HG03139 (cell line): ENCODE measurements around the gene PDSS2.
A peak's percentile ranks its signal among the peaks of the same experiment; 100 is the strongest.
"Not testable (repeated sequence)": the region's sequence is repeated elsewhere in the genome, so short reads cannot be mapped to it uniquely, and the experiment has no call there.

Experiments
- ATAC-seq: cut with Tn5 transposase; IDR thresholded peaks from one replicate; pipeline ENCODE4 v1.9.1; 2021; ENCODE audit not compliant: unreplicated experiment

The PDSS2 gene

DNA sequence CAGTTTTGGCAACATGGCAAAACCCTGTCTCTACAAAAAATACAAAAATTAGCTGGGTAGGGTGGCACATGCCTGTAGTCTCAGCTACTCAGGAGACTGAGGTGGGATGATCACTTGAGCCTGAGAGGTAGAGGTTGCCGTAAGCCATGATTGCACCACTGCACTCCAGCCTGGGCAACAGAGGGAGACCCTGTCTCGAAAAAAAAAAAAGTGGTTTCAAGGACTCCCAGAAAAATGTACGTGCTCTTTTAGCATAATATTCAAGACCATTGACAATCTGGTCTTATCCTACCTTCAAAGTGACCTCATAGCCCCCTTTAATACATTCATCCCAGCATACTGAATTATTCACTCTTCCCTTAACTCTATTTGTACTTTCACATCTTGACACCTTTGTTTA lies 16.0 kb upstream of the PDSS2 start:
- ATAC-seq, result not testable (repeated sequence)

DNA sequence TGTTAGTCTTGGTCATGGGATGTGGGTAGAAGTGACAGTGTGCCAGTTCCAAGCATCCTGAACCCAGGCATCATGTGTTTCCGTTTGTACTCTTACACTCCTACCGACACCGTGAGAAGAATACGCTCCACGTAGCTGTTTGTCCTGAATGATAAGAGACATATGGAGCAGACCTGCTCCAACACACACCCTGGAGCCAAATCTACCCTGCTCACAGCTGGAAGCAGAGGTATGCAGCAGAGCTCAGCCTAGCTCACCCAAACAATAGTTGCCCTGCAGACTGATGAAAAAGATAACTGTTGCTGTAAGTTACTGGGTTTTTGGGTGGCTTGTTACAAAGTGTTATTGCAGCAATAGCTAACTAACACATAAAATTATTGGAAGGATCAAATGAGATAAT lies 14.3 kb upstream of the PDSS2 start:
- ATAC-seq, result no peak

DNA sequence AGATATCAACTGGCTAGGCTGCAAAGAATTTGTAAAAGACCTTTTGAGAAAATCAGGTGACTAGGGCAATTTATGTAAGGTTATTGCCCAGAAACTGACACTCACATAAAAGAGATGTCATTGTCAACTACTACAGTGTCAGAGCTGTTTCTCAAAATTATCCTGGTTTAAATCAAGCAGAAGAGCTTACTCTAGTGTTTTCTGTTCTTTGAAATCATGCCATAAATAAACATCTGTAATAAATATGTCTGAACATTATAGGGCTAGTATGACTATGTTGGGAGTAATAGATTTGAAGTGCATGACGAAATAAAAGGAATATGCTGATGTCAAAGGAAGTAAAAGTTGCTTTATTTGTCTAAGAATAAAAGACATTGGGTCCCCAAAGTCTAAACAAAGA lies 11.0 kb upstream of the PDSS2 start:
- no peak for ATAC-seq

DNA sequence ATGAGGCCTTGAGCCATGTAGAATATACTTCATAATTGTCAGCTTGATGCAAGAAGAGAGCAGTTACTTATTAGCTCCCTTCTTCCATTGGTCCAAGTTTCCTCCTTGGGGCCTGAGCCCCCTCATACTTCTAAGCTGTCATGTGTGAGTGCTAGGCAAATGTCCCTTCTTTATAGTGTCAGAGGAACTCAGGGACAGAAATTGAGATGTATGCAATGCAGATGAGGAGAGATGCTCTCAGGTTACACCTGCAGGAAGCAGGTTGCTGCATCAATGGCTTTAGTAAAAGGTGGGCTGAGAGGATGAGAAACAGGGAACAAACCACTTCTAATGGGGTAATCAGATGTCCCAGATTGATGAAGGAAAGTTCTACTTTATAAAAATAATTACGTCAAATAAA lies 6.7 kb upstream of the PDSS2 start:
- ATAC-seq, result no peak

DNA sequence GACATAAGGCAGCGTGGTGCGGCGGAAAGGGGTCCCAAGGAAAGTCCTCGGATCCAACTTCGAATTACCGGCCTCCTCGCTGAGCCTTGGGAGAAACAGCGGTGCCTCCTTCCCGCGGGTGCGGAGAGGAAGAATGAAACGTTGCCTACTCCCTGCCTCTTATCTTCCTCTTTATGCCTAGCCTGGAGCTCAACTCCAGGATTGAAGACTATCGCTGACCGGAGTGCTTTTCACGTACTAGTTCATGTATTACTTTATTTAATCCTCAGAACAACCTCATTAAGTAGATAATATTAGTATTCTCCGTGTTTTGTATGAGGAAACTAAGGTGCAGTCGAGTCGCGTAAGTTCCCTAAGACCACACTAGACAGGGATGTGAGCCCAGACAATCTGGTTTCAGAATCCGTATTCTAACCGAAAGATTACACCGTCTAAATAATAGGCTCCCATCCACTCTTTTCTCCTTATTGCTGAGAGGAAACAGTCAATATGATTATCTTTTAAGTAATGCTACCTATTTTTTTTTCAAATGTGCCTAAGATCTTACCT lies 793 bp upstream of the PDSS2 start:
- no peak for ATAC-seq

DNA sequence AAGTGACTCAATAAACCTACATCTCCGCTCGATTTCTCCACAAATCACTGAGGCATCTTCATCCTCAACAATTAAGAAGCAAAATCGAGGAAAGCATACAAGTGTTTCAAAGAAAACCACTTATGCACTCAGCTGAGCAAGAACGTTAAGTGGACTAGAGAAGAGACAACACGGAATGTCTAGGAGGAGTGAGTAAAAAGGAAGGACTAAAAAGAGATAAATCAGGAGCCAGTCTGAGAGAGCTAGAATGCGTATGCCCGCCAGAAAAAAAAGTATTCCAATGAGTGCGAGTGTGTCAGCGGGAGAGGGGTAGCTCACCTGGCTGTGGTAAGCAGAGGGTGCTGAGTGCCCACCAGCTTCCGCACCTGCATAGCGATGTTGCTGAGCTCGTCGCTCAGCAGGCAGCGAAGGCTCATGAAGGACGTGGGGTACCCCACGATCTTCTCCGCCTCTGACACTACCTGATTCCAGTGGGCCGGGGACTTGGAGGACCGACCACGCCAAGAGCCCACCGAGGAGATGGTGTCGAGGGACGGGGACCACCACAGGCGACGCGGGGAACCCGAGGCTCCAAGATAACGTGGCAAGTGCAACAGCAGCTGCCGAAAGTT lies 587 bp downstream of the PDSS2 start:
- ATAC-seq, result peak; percentile 6

DNA sequence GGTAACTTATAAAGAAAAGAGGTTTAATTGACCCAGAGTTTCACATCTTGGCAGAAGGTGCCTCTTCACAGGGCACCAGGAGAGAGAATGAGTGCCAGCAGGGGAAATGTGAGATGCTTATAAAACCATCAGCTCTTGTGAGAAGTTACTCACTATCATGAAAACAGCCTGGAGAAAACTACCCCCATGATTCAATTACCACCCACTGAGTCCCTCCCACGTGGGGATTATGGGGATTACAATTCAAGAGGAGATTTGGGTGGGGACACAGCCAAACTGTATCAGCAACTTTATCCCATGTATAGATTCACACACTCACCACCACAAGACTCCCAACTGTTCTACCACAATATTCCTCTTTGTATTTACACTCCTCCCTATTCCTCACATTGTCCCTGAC lies 10.6 kb downstream of the PDSS2 start:
- no peak for ATAC-seq

DNA sequence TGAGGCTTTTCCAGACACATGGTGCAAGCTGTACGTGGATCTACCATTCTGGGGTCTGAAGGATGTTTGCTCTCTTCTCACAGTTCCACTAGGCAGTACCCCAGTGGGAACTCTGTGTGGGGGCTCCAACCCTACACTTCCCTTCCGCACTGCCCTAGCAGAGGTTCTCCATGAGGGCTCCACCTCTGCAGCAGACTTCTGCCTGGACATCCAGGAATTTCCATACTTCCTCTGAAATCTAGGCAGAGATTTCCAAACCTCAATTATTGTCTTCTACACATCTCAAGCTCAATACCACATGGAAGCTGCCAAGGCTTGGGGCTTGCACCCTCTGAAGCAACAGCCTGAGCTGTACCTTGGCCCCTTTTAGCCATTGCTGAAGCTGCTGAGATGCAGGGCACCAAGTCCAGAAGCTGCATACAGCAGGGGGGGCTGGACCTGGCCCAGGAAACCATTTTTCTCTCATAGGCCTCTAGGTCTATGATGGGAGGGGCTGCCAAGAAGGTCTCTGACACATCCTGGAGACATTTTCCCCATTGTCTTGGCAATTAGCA lies 11.6 kb downstream of the PDSS2 start:
- ATAC-seq, result no peak

DNA sequence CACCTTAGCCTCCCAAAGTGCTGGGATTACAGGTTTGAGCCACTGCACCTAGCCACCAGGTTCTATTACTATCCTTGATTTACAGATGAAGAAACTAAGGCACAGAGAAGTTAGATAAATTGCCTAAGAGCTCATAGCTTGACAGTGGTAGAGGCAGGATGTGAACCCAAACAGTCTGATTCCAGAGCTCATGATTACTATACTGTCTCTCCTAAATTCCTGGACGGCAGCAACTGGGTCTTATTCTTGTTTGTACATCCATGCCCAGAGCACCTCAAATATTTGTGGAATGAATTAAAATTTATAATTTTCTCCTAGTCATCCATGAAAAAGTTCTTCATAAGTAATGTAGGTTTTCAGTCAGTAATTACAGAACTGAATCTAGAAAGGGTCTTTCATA lies 15.1 kb downstream of the PDSS2 start:
- no peak for ATAC-seq

DNA sequence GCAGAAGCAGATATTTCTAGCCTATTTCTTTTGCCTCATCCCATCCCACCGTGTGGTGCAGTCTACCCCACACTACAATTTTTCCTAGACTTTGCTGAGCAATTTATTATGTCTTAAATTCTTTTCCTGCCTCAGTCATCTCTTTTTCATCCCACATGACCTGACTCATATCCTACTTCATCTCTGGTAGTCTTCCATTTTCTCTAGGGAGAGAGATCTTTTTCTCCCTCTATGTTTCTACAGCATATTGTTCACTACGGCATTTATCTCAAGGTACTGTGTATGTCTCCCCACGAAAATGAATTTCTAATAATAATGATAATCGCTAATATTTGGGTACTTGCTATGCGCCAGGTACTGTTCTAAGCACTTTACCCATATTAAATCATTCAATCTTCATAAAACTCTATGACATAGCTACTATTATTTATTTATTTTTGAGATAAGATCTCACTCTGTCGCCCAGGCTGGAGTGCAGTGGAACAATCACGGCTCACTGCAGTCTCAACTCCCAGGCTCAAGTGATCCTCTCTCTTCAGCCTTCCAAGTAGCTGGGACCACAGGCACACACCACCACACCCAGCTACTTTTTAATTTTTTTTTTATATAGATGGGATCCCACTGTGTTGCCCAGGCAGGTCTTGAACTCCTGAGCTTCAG lies 15.6 kb downstream of the PDSS2 start:
- ATAC-seq, result no peak

DNA sequence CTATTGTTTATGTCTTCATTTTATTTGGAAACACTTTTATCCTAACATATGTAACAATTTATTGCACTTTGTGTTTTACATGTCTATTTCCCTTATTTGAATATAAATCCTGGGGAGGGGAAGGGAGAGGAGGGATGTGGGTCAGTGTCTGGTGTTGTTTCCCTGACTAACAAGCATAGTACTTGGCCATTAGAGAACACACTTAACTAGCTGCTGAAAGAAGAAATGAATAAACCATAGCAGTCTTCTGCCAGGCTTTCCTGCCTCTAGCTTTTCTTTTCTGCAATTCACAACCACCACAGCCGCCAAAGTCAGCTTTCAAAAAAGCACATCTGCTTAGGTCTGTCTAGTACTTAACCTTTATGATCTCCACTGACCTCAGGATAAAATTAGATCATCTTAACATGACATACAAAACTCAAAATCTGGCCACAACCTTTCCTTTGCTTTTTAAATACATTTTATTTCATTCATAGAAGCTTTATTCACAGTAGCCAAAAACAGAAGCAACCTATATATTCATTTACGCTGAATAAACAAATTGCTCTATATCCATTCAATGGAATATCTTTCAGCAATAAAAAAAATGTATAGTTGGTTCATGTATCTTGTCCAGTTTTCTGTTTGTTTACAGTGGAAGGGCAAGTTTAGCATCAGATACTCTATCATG lies 16.3 kb downstream of the PDSS2 start:
- no peak for ATAC-seq

DNA sequence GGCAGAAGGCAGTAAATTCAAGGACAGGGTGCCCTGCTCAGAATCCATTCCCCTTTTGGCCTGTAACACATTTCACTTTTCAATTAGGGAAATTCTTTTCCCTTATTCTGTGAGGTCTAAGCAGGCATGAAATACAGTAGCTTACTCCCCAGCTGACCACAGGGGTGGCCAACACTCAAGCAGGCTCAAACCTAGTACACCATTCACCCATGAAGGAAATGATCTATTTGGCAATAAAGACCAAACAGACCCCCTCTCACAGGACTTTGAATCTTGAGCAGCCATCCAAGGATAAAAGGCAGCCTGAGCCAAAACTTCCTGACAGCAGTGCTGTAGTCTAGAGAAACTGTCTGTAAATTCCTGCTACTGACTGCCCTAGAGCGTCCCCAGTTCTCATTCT lies 17.7 kb downstream of the PDSS2 start:
- ATAC-seq, result no peak

DNA sequence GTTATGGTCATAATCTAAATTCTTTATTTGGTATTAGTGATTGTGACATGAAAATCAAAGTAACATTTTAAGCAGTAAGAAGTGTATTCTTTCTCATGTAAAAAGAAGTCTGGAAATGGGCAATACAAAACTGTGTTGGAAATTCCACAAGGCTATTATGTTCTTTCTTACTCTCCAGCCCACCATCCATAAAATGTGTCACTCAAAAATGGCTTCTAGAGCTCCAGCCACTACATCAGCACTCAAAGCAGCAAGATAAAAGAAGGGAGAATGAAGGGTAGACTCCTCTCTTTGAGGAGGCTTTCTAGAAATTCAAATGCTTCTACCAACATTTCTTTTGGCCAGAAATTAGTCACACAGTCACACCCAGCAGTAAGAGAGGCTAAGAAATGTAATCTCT lies 18.4 kb downstream of the PDSS2 start:
- ATAC-seq, result no peak

DNA sequence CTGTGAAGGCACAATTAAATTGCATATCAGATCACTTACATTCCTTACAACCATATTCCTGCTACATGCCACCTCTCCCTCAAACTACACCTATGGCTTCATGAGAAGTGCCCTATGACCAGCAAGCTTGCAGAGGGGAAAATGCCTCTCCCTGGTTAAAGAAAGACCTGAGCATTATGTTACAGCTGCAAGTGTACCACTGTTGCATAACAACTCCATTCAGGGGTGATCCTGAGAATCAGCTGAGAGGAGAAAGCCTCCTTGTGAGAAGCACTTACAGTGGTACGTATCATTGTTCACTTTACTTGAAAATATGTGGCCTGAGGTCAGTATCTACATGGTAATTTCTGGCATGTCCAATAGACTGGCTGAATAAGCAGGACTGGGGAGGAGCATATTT lies 20.0 kb downstream of the PDSS2 start:
- ATAC-seq, result no peak

DNA sequence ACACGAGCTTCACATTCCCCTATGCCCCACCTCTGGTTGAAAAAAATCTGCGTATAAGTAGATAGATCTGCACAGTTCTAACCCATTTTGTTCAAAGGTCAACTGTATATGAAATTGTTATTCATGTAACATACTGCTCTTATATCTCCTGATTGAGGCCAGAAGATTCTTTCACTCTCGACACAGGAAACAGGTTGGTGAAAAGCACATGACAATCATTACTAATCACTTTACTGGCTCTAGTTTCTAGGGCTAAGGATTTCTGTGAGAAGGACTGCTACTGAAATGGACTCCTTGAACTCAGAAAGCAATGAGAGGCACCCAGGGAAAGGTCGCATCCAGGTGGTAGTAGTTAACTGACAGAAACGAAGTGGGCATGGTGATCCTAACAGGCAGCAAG lies 21.7 kb downstream of the PDSS2 start:
- ATAC-seq, result no peak

DNA sequence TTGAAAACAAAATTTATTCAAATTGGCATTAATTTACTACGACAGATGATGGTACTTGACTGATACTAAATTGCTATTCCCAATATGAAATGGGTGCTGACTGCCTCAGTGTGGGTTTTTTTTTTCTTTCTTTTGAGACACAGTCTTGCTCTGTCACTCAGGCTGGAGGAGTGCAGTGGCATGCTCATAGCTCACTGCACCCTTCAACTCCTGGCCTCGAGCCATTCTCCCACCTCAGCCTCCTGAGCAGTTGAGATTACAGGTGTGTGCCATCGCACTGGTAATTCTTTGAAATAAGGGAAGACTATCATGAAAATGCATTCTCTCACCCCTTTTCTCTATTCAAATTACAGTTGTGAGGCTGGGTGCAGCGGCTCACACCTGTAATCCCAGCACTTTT lies 22.5 kb downstream of the PDSS2 start:
- no peak for ATAC-seq

DNA sequence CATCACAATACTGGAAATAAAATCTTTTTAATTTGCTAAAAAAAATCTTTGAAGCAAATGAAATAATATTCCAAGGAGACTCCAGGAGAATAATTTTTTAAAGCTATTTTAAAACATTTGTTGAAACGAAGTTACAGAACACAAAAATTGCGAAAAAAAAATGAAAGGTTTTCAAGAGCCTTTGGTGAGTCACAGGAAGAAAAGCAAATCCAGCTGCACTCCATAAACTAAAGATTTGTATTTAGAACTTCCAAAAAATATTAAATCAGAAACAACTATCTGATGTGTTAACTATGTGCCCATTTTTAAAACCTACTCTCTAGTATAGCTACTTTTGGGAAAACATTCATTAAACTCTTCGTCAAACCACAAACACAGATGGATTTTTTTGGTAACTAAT lies 23.6 kb downstream of the PDSS2 start:
- no peak for ATAC-seq

DNA sequence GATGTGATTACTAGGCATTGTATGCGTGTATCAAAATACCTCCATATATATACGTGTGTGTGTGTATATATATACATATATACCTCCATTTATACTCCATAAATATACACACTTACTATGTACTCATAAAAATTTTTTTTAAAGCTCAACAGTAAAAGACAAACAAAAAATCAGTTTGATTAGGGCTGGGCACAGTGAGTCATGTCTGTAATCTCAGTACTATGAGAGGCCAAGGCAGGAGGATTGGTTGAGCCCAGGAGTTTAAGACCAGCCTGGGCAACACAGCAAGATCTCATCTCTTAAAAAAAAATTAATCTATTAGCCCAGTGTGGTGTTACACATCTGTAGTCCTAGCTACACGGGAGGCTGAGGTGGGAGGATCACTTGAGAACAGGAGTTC lies 24.6 kb downstream of the PDSS2 start:
- ATAC-seq, result no peak

DNA sequence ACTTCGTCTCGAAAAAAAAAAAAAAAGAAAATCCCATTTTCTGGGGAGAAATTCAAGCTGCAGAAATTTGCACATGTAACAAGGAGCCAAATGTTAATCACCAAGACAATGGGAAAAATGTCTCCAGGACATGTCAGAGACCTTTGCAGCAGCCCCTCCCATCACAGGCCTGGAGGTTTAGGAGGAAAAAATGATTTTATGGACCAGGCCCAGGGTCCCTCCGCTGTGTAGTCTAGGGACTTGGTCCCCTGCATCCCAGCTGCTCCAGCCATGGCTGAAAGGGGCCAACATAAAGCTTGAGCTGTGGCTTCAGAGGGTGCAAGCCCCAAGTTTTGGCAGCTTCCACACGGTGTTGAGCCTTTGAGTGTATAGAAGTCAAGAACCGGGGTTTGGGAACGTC lies 33.4 kb downstream of the PDSS2 start:
- not testable (repeated sequence) for ATAC-seq

DNA sequence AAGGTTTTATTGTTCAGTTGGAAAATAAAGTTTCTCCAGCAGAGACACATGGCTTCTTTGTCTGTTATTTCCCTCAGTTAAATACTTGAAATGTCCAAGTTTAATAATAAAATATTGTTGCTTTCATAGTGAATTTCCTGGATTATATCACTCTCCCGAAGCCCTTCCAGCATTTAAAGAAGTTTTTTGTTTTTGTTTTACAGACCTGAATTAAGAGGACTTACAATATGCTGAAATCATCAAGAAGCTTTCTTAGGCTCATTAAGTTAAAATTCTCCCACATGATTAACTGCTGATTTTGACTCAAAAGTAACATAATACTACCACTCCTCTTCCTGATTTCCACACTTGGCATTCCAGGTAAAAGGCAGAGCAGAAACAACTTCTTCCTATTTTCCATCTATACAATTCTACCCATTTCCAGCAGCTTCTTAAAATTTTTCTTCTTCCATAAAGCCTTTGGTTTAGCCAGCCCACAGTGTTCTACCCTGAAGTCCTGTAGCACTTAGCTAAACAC lies 35.8 kb downstream of the PDSS2 start:
- ATAC-seq, result no peak

DNA sequence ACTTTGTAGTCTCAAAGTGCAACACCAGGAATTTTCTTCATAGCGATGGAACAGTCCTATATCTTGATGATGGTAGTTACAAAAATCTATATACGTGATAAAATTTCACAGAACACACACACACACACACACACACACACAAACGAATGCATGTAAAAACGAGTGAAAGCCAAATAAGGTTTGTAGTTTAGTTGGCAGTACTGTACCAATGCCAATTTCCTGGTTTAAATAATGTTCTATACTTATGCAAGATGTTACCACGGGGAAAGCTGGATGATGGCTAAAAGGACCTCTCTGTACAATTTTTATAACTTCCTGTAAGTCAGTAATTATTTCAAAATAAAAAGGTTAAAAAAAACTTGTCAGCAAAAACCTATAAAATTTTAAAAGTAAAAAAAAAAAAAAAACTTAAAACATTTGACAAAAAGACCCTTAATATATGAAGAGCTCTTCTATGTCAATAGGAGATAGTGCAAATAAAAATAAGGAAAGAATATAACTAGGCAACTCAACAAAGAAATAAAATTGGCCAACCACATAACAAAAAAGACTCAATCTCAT lies 37.6 kb downstream of the PDSS2 start:
- ATAC-seq, result no peak

DNA sequence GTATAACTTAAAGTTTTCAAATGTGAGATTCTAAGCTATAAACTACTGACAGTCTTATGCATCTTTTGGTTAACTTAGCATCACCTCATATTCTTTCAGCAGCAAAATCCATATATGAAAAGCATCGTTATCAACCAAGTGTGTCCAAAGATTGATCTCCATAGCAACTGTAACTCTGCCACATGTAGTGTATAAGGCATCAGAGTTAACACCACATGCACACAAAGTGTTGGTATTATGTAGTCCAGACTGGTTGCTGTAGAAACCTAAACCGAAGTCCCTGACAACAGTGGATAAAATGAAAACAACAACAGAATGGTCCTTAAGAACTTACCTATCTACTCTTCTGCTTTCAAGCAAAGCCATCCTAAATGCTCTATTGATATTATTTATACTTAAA lies 39.6 kb downstream of the PDSS2 start:
- no peak for ATAC-seq
